Left lung (tissue), 10 donors: ENCODE data around the gene EFNB2. TPM values are rescaled to one million over a fixed set of nuclear protein-coding genes. Genes with fewer than 3 reads are reported as not detected.

Source experiments
- ATAC-seq: fragments of 200-7000 bp; cut with Tn5 transposase; one replicate; pipeline ENCODE4 v1.9.1; 2020; ENCODE audit warnings: moderate library complexity
- DNase-seq, 4 donors: peaks; one replicate each; pipeline ENCODE4 v3.0.0-alpha.2; 2013 to 2020
- H3K27ac ChIP-seq, 2 donors: fragments of 200-600 bp; sonication (generic) in 1 of 2; one replicate each; pipeline versions ENCODE4 v1.5.0 to v1.8.0; 2020 to 2021
- H3K27me3 ChIP-seq, 2 donors: fragments of 200-600 bp; sonication (generic) in 1 of 2; one replicate each; pipeline versions ENCODE4 v1.5.0 to v1.8.0; 2020 to 2021
- H3K36me3 ChIP-seq, 2 donors: fragments of 200-600 bp; sonication (generic) in 1 of 2; one replicate each; pipeline versions ENCODE4 v1.5.0 to v1.8.0; 2020 to 2021
- H3K4me1 ChIP-seq, 2 donors: fragments of 200-600 bp; one replicate each; pipeline ENCODE4 v1.8.0; 2021
- H3K4me3 ChIP-seq, 2 donors: fragments of 200-600 bp; sonication (generic) in 1 of 2; one replicate each; pipeline versions ENCODE4 v1.5.0 to v1.8.0; 2020 to 2021; ENCODE audit warnings: mild to moderate bottlenecking in 1 of 2
- H3K9me3 ChIP-seq, 2 donors: fragments of 200-600 bp; sonication (generic) in 1 of 2; one replicate each; pipeline versions ENCODE4 v1.5.0 to v1.8.0; 2020 to 2021
- intact Hi-C, 2 donors: fragments of 100-400 bp; cut with DNase I; formaldehyde crosslinking; loops; one replicate each; pipeline versions ENCODE4 v1.11.2 to v1.14.2; 2022
- polyA plus RNA-seq, 6 donors: library from polyadenylated mRNA; unstranded; fragments of 120-200 nt; gene quantifications; one replicate each; pipeline ENCODE4 v1.2.1, GENCODE V29; 2013; ENCODE audit not compliant: insufficient read length in 6 of 6
- total RNA-seq, 2 donors: library from RNA; stranded (reverse); fragmentation: NEBNext Ultra II Directional; extraction: Animal tissue kit (Norgen Biotek cat#: 25700); gene quantifications; one replicate each; pipeline ENCODE4 v1.2.1, GENCODE V29; 2021
- TF ChIP-seq, protein P1 (sequence below), 2 donors: fragments of 200-600 bp; sonication (generic) in 1 of 2; IDR thresholded peaks; one replicate each; pipeline versions ENCODE4 v1.5.0 to v1.8.0; 2021; ENCODE audit warnings: antibody characterized with exemption in 2 of 2
- donor health status: DM: no; HTN: yes; CAD: no.
- donor health status: DM: no; HTN: no; CAD: no.

Gene EFNB2
- total and polyA plus RNA-seq, 8 donors: 39.6 to 95.6 (median 85.5) TPM

DNA sequence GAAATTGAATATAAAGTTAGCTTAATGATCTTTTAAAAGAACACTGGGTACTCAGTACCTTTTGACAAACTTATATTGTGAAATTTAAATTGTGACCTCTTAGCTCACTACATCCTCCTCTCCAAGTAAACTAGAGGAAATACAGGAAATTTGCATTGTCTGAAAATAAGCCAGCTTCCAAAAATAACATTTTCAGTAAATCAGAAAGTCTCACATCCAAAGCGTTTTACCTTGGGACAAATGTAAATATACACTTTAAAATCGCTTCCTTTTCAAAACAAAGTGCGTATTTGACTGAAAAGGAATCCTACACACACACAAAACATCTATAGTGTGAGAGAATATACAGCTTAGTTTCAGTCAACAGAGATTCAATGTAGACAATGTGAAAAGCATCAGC, 2.1 kb upstream of the EFNB2 start:
- H3K4me1 ChIP-seq: peaks cover 0 to 34% of the 10 kb centered on the region in 2 donors
- no peak overlapping the region for H3K4me3 ChIP-seq
- no peak overlapping the region for H3K27ac ChIP-seq
- TF ChIP-seq, protein P1, sequence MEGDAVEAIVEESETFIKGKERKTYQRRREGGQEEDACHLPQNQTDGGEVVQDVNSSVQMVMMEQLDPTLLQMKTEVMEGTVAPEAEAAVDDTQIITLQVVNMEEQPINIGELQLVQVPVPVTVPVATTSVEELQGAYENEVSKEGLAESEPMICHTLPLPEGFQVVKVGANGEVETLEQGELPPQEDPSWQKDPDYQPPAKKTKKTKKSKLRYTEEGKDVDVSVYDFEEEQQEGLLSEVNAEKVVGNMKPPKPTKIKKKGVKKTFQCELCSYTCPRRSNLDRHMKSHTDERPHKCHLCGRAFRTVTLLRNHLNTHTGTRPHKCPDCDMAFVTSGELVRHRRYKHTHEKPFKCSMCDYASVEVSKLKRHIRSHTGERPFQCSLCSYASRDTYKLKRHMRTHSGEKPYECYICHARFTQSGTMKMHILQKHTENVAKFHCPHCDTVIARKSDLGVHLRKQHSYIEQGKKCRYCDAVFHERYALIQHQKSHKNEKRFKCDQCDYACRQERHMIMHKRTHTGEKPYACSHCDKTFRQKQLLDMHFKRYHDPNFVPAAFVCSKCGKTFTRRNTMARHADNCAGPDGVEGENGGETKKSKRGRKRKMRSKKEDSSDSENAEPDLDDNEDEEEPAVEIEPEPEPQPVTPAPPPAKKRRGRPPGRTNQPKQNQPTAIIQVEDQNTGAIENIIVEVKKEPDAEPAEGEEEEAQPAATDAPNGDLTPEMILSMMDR (IDR thresholded peaks at IDR 0.05): no peak
- H3K27me3 ChIP-seq: peaks cover 0 to 29% of the 10 kb centered on the region in 2 donors
- H3K9me3 ChIP-seq: no peaks in the 10 kb centered on the region
- intact Hi-C loops: loop anchor here in 1 of 2 donors (10.0 kb wide), 2 partner anchors 377 to 453 kb away; no protein-coding TSS in a partner anchor
- ATAC-seq: no peak
- no peak for DNase-seq
- H3K36me3 ChIP-seq: peaks cover 0 to 11% of the 10 kb centered on the region in 2 donors

DNA sequence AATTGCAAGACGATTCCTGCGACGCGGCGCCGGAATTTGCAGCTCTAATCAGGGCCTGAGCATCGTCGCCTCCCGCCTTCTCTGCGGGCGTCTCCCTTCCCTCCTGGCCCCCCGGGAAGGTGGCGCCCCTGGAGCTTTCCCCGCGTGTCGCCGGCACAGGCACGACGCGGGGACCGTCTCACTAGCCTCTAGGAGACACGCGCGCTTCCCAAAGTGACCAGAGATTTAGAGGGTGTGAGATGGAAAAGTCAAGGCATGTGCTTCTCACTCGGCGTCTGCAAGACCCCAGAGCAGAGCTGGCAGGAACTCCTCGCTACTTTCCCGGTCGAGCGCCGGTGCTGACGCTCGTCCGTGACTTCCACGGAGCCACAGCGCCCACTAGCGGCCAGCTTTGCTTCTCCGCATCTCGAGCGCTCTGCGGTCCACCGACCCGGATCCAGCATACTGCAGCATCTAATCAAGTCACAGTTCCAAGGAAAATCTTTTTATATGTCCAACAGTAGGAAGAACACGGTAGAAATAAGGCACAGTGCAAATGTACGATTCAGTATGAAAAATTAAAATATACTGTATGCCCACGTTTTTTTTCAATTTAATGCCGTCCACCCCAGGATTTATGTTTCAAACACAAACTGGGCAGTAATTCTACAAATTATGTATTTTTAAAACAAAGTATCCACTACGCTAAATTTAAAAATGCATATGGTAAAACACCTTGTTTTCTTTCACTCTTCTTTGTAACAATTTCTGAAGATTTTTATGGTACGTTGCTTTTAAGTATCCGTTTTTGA, 977 bp upstream of the EFNB2 start:
- intact Hi-C loops: loop anchor here in 1 of 2 donors (10.0 kb wide), 2 partner anchors 378 to 452 kb away; no protein-coding TSS in a partner anchor
- ATAC-seq (peak; percentile 70), DNase-seq (peak; percentile 91 to 99 (median 94))
- TF ChIP-seq, protein P1 (IDR thresholded peaks at IDR 0.05): peak; percentile 87 to 96
- Histone ChIP-seq H3K4me1 (peaks cover 0 to 30% of the 10 kb centered on the region in 2 donors), H3K4me3 (peak overlapping the region; percentile 65 to 70), H3K27ac (peak overlapping the region; percentile 62 to 68), H3K36me3 (peaks cover 0 to 8% of the 10 kb centered on the region in 2 donors), H3K9me3 (no peaks in the 10 kb centered on the region), H3K27me3 (peaks cover 0 to 40% of the 10 kb centered on the region in 2 donors)

DNA sequence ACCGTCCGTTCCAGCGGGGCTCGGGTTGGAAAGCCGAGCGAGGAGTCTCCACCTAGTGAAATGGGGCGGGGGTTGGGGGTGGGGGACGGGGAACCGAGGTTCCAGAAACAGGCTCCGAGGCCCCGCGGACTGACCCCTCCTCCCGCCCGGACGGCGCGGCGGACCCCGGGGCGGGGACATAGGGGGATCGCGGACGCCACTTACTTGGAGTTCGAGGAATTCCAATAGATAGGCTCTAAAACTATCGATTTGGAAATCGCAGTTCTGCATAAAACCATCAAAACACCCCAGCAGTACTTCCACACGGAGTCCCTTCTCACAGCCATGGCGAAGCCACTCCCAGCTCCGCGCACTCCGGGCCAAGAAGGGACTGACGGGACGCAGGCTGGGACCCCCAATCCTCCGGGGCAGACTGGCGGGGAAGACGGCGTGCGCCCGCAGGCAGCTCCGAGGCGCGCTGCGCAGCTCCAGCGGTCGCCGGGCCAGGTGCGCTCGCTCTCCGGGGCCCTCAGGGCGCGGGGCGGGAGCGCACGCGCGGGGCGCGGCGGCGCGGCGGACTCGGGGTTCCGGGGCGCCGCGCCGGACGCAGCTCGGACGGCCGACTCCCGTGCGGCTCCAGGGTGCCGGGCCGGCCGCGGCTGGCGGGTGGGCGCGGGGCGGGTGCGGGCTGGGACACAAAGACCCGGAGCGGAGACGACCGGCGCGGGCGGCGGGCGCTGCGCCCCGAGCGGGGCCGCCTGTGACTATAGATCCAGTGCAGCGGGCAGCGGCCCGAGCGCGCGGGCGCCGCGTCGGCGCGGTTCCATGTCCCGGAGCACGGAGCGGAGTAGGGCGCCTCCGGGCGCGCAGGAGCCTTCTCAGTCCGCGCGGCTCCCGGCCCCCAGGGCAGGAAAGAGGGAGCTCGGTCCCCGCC, 567 bp downstream of the EFNB2 start:
- peaks cover 0 to 30% of the 10 kb centered on the region in 2 donors for H3K4me1 ChIP-seq
- H3K27ac ChIP-seq: peak overlapping the region; percentile 81 to 86
- no peaks in the 10 kb centered on the region for H3K36me3 ChIP-seq
- H3K4me3 ChIP-seq: peak overlapping the region; percentile 65 to 70
- TF ChIP-seq, protein P1 (IDR thresholded peaks at IDR 0.05): no peak
- ATAC-seq (no peak), DNase-seq (peak in 1 of 4 donors; percentile 90)
- no peaks in the 10 kb centered on the region for H3K9me3 ChIP-seq
- H3K27me3 ChIP-seq: peaks cover 0 to 53% of the 10 kb centered on the region in 2 donors
- intact Hi-C loops: loop anchor here in 1 of 2 donors (10.0 kb wide), 2 partner anchors 380 to 450 kb away; no protein-coding TSS in a partner anchor

DNA sequence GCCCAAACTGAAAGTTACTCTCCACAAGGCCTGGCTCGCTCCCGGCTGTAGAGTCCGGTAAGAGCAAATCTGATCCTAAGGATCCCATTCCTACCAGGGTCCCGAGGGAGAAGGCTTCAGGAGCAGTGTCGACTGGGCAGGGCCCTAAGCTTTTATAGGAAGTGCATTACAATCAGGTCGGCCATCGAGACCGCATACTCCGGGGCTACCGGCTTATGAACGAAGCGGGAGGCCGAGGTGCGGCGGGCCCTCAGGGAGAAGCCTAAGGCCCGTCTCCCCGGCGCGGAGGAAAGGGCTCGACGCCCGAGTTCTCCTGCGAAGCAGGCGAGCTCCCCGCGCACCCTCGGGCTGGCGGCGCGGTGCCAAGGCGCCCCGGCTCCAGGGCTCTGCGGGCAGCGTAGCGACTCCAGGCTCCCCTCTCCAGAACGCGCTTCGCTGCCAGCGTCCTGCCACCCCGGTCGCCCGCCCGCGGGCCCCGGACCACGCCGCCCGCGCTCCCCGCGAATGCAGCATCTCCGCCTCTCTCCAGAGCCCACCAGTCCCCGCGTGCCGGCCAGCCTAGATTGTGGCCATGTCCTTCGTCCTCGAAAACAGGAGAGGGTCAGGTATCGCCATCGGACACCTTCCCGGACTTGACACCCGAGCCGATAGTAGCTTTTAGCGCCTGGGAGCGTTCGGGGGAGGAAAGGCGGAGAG, 1.4 kb downstream of the EFNB2 start:
- Histone ChIP-seq H3K4me3 (peak overlapping the region; percentile 52 to 65), H3K9me3 (no peaks in the 10 kb centered on the region), H3K27me3 (peaks cover 0 to 53% of the 10 kb centered on the region in 2 donors), H3K36me3 (no peaks in the 10 kb centered on the region), H3K27ac (peak overlapping the region; percentile 81 to 86), H3K4me1 (peaks cover 0 to 30% of the 10 kb centered on the region in 2 donors)
- DNase-seq (peak; percentile 50 to 88 (median 66)), ATAC-seq (peak; percentile 16)
- TF ChIP-seq, protein P1 (IDR thresholded peaks at IDR 0.05): no peak
- intact Hi-C loops: loop anchor here in 1 of 2 donors (10.0 kb wide), 2 partner anchors 381 to 449 kb away; no protein-coding TSS in a partner anchor
